Upper lobe of left lung (tissue), 6 donors: ENCODE results near the gene ARIH2. TPM values are rescaled to one million over a fixed set of nuclear protein-coding genes. Genes with fewer than 3 reads are reported as not detected.
A peak's percentile ranks its signal among the peaks of the same experiment; 100 is the strongest.

Source experiments
- ATAC-seq, 2 donors: fragments of 200-7000 bp; cut with Tn5 transposase; one replicate each; pipeline ENCODE4 v1.9.1; 2022; ENCODE audit warnings: mild to moderate bottlenecking in 2 of 2, moderate library complexity in 2 of 2; ENCODE audit not compliant: low FRiP score in 2 of 2
- DNase-seq, 2 donors: peaks; one replicate each; pipeline ENCODE4 v3.0.0-alpha.2; 2019 to 2020
- H3K27ac ChIP-seq, 4 donors: fragments of 200-600 bp; sonication (generic); one replicate each; pipeline ENCODE4 v1.5.1; 2016 to 2019
- H3K27me3 ChIP-seq, 4 donors: fragments of 200-600 bp; sonication (generic); one replicate each; pipeline ENCODE4 v1.5.1; 2017 to 2019
- H3K36me3 ChIP-seq, 4 donors: fragments of 200-600 bp; sonication (generic); one replicate each; pipeline ENCODE4 v1.5.1; 2016 to 2019
- H3K4me1 ChIP-seq, 4 donors: fragments of 200-600 bp; sonication (generic); one replicate each; pipeline ENCODE4 v1.5.1; 2018 to 2019
- H3K4me3 ChIP-seq, 4 donors: fragments of 200-600 bp; sonication (generic); one replicate each; pipeline ENCODE4 v1.5.1; 2017 to 2019; ENCODE audit warnings: mild to moderate bottlenecking in 2 of 4, moderate library complexity in 1 of 4
- H3K9me3 ChIP-seq, 4 donors: fragments of 200-600 bp; sonication (generic); one replicate each; pipeline ENCODE4 v1.5.1; 2018 to 2019
- CTCF ChIP-seq, 6 experiments: fragments of 450-650 bp in 4 of 6; fragments of 200-600 bp in 2 of 6; sonication (generic) in 2 of 6; IDR thresholded peaks; one replicate each; pipeline ENCODE4 v1.5.1; 2016 to 2019; ENCODE audit warnings: antibody characterized with exemption in 6 of 6
- EP300 ChIP-seq, 4 donors: sonication (generic); formaldehyde crosslinking; IDR thresholded peaks; one replicate each; pipeline ENCODE4 v1.5.1; 2017; ENCODE audit warnings: antibody characterized with exemption in 4 of 4, control low read depth in 2 of 4
- POLR2A ChIP-seq, 4 donors: fragments of 450-650 bp; IDR thresholded peaks; one replicate each; pipeline ENCODE4 v1.5.1; 2016 to 2017; ENCODE audit warnings: antibody characterized with exemption in 4 of 4, mild to moderate bottlenecking in 2 of 4
- POLR2AphosphoS5 ChIP-seq, 2 donors: sonication (generic); formaldehyde crosslinking; IDR thresholded peaks; one replicate each; pipeline ENCODE4 v1.5.1; 2017; ENCODE audit warnings: antibody characterized with exemption in 2 of 2
- WGBS, 2 donors: methylation state at CpG; one replicate each; pipeline ENCODE4 v1.1.5; 2017 to 2018; 5-methylcytosine and 5-hydroxymethylcytosine counted together
- total RNA-seq, 6 donors: library from RNA; depleted of rRNA in 4 of 6; stranded (reverse); fragments of >200 nt in 4 of 6; gene quantifications; one replicate each; pipeline versions ENCODE4 v1.1.0 to v1.2.1, GENCODE V29; 2016 to 2021
- donor health status: DM: no; HTN: no; CAD: no; lungs with moderate emphysema.
- donor health status: DM: no; HTN: yes; CAD: no; lungs with severe emphysema.

ARIH2 gene
- total RNA-seq, 6 donors from 2014 or later = 81.2 to 190 (median 91.0) TPM

GRCh38 chr3:48881006-48881405 lies 37.6 kb upstream of the ARIH2 start:
- ATAC-seq (no peak), DNase-seq (no peak)
- Histone ChIP-seq H3K27me3 (no peaks in the 10 kb centered on the region), H3K4me3 (no peak overlapping the region), H3K27ac (no peak overlapping the region), H3K9me3 (no peaks in the 10 kb centered on the region), H3K4me1 (no peaks in the 10 kb centered on the region), H3K36me3 (peaks cover 5 to 57% (median 21%) of the 10 kb centered on the region in 4 donors)
- WGBS, 2 donors = 93 to 96% methylated on average over 3 of the region's 3 CpGs
- TF ChIP-seq POLR2AphosphoS5 (IDR thresholded peaks at IDR 0.05) (no peak), CTCF (IDR thresholded peaks at IDR 0.05) (no peak), EP300 (IDR thresholded peaks at IDR 0.05) (no peak), POLR2A (IDR thresholded peaks at IDR 0.05) (no peak)

- Histone ChIP-seq H3K27me3 (no peaks in the 10 kb centered on the region), H3K4me1 (no peaks in the 10 kb centered on the region), H3K9me3 (no peaks in the 10 kb centered on the region), H3K36me3 (peaks cover 5 to 57% (median 20%) of the 10 kb centered on the region in 4 donors), H3K4me3 (no peak overlapping the region), H3K27ac (no peak overlapping the region)
- ATAC-seq = peak in 1 of 2 donors; percentile 19
- 96% methylated on average over 5 of the region's 5 CpGs for WGBS, 2 donors
- no peak for DNase-seq
- TF ChIP-seq CTCF (IDR thresholded peaks at IDR 0.05) (no peak), EP300 (IDR thresholded peaks at IDR 0.05) (no peak), POLR2AphosphoS5 (IDR thresholded peaks at IDR 0.05) (no peak), POLR2A (IDR thresholded peaks at IDR 0.05) (no peak)
Observed at GRCh38 chr3:48881652-48882114, 37.0 kb upstream of the ARIH2 start.

- Histone ChIP-seq H3K27me3 (no peaks in the 10 kb centered on the region), H3K4me3 (no peak overlapping the region), H3K9me3 (no peaks in the 10 kb centered on the region), H3K4me1 (no peaks in the 10 kb centered on the region), H3K36me3 (peaks cover 5 to 70% (median 10%) of the 10 kb centered on the region in 4 donors), H3K27ac (no peak overlapping the region)
- DNase-seq = no peak
- ATAC-seq = no peak
- TF ChIP-seq CTCF (IDR thresholded peaks at IDR 0.05) (no peak), POLR2A (IDR thresholded peaks at IDR 0.05) (no peak), POLR2AphosphoS5 (IDR thresholded peaks at IDR 0.05) (no peak)
Observed at GRCh38 chr3:48885753-48886152, 32.9 kb upstream of the ARIH2 start.

GRCh38 chr3:48891606-48892005 lies 27.0 kb upstream of the ARIH2 start:
- TF ChIP-seq POLR2AphosphoS5 (IDR thresholded peaks at IDR 0.05) (no peak), EP300 (IDR thresholded peaks at IDR 0.05) (no peak), POLR2A (IDR thresholded peaks at IDR 0.05) (no peak), CTCF (IDR thresholded peaks at IDR 0.05) (no peak)
- WGBS, 2 donors = 93 to 98% methylated on average over 8 of the region's 8 CpGs
- H3K27me3 ChIP-seq = no peaks in the 10 kb centered on the region
- peaks cover 0 to 46% (median 8%) of the 10 kb centered on the region in 4 donors for H3K36me3 ChIP-seq
- no peak overlapping the region for H3K27ac ChIP-seq
- H3K4me3 ChIP-seq = no peak overlapping the region
- ATAC-seq = no peak
- H3K4me1 ChIP-seq = peaks cover 0 to under 1% (median 0%) of the 10 kb centered on the region in 4 donors
- H3K9me3 ChIP-seq = no peaks in the 10 kb centered on the region
- no peak for DNase-seq

GRCh38 chr3:48894516-48894915 lies 24.1 kb upstream of the ARIH2 start:
- Histone ChIP-seq H3K27ac (no peak overlapping the region), H3K4me1 (peaks cover 12 to 24% (median 17%) of the 10 kb centered on the region in 4 donors), H3K4me3 (no peak overlapping the region), H3K27me3 (no peaks in the 10 kb centered on the region), H3K9me3 (no peaks in the 10 kb centered on the region), H3K36me3 (peaks cover 0 to 24% (median 8%) of the 10 kb centered on the region in 4 donors)
- 97% methylated on average over 6 of the region's 6 CpGs for WGBS, 2 donors
- TF ChIP-seq POLR2A (IDR thresholded peaks at IDR 0.05) (no peak), EP300 (IDR thresholded peaks at IDR 0.05) (no peak), POLR2AphosphoS5 (IDR thresholded peaks at IDR 0.05) (no peak), CTCF (IDR thresholded peaks at IDR 0.05) (no peak)
- no peak for DNase-seq
- ATAC-seq = no peak
